UCSD-AML1 (cell line): ENCODE data around the gene MYH2.
"Not testable (repeated sequence)": the region's sequence is repeated elsewhere in the genome, so short reads cannot be mapped to it uniquely, and the experiment has no call there.

ENCODE experiments used
- DNase-seq: peaks from one replicate; lab custom pipeline; 2025; ENCODE audit not compliant: unreplicated experiment; lab: John Stamatoyannopoulos, UW

Gene MYH2

DNA sequence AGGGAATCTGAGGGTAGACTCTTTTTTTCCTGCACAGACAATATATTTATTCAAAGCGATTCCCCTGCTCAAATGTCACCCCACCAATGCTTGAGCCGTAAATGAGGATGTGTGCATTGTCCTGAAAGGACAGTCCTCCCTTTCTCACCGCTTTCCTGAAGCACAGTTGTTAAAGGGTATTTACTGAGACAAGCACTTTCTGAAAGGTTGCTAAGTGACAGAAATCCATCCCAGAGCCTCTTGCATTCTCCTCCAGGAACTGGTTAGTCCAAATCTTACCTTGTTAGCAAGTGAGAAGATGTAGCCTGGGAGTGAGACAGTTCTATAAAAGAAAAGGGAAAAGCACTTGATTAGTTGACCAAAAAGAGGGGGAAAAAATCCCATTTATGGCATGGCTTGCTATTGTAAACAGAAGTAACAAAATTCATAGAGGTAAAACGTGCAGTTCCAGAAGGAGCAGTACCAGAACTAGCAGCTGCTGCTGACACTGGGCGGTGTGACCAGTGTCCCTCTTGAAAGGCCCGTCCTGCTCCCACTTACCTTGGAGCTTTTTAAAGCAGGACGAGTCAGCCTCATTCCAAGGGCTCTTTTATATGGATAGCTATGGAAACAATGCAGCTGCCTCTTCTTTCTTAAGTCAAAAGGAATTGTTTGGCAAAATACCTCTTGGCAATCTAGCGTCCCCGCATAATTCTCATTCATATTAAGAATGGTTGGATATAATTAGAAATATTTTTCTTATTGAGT lies at the start of gene MYH2:
Gene MYH2 (minus strand): TSS at position 563 of the 747 bp plus-strand sequence. CDS start 1,738 bp downstream, outside the sequence.
- DNase-seq: no peak

DNA sequence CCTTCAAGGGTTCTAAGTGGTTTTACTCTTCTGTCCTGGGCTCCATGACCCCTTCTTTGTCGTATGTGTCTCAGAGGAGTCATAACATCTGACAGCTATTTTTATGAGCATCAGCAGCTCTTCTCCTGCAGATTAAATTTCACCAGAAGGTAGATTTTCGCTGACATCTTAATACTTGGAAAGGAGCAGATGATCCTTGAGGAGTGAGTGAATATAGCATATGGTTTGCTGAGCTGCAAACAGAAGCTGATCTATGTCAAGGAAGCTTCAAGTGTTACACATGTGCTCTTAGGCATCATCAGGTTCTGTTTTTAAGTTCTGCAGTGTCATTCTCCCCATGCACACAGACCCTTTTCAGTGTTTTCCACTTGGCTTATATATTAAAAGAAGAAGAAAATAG lies 49.2 kb upstream of the MYH2 start:
- DNase-seq: no peak

DNA sequence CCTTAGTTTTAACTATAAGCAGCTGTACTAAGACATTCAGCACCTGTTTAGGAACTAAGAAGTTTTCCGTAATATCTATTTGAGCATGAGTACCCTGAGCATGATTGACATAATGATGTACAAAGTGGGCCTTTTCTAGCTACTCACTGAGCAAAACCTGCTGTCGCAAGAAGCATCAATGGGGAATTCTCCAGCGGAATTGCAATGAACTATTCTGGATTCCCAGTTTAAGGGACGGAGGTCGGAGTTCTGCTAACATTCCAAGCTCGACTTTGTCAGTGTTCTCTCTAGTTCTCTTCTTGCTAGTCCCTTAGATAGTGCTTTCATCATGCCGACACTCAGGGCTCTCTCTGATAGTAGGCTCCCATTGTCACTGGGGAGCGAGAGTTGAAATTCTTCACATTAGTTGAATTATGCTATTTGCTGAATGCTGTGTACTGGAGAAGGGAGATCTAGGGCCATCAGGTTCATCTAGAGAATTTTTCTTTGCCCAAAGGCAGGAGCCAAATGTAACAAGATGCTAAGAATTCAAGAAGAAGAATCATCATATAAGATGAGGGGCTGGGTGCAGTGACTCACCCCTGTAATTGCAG lies 40.2 kb upstream of the MYH2 start:
- DNase-seq: no peak

DNA sequence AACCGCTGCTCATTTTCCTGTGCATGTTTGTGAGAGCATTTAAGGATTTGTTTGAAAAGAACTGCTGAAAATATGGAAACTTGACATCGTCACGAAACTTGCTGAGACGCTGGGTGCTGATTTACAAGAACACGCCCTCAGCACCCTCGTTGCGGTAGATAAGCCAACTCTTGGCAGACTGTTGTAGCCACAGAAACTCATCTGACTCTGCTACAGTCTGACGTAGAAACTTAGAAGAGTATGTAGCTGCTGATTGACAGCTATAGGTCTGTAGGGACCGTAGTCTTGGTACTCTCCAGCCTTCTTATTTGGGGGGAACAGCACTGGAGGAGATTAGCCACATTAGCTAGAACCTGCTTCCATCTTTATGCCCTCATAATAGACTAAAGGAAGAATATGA lies 36.1 kb upstream of the MYH2 start:
- DNase-seq: no peak

DNA sequence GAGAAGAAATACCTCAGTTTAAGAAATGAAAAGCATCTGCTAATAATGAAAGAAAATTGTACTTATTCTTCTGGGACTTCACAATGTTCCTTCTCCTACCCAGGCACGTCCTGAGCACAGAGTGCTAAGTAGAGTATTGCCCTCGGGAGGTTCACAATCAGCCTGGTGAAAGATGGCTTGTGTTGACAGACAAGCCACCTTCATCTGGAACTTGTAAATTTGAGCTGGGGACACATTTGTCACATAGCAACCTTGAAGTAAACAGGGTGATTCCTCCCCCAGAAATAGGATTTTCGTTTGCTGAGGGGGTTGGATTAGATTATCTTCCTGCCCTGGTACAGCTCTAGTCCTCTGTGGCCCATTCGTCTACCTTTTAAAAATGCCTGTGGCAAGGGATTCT lies 34.4 kb upstream of the MYH2 start:
- no peak for DNase-seq

DNA sequence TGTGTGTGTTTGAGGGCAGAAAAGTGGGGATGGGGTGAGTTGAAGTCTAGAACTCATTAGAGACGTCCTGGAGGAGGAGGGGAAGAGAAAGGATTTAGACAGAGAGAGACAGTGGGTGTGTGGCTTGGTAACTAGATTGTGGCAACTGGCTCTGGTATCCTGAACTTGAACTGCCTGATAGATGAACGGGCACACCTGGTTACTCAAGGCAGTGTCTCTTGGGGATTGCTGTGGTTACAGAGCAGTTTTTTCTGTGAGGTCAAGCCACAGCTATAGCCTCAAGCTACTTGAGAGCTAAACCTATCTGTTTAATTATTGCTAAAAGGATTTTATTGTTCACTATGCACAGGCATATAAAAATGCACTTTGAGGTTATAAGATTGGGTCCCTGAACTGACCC lies 29.8 kb upstream of the MYH2 start:
- DNase-seq: no peak

DNA sequence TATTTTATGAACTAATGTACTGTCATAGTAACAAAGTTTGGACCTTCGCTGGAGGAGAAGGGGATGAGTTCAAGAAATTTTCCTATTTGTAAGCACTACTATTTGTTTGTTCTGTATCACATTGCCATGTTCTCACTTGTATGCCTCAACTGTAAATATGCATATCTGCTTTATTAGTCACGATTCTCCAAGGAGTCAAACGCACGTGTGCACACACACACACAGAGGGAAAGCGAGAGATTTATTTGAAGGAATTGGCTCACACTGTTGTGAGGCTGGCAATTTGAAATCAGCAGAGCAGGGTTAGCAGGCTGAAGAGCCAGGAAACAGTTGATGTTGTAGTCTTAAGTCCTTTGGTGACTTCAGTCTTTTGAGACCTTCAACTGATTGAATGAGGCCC lies 24.9 kb upstream of the MYH2 start:
- DNase-seq: no peak

DNA sequence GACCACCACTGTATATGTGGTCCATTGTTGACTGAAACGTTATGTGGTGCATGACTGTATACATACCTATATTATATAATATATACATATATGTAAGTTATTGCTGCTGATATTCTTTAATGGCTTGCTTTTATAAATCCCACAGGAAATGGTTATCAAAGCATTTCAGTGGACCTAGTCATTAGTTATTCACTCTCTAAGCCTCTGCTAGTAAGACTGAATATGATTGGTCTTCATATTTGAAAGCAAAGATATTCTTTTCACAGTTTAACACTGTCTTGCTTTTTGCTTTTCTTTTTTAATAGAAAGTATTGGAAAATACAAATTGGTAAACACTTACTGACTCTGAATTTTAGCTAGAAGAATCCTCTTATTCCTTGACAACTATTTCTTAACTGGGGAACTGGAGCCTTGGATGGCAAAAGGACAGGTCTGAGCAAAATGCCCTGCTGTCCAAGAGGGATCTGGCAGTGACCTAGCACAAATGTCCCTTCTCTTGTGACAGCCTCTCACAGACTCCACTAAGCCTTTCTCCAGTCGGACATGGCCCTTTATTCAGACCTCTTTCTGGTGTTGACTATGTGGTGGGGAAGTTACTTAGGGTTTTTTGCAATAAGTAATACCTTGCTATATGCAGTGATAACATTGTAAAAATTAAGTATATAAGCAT lies 14.7 kb upstream of the MYH2 start:
- DNase-seq: no peak

DNA sequence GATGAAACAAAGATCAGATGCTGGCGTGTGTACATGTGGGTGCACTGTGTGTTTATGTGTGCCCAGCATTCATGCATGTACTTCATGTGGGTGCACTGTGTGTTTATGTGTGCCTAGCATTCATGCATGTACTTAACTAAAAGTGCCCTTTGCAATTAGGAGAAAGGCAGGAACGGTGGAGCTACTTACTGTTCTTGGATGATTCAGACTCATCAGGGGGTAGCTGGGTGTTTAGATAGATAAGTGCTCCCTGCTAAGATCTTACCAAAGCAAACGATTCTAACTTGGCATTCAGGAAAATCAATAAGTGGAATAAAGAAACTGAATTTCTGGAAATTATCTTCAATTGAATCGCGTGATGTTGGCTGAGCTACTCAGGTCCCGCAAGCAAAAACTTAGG lies 8.6 kb upstream of the MYH2 start:
- DNase-seq: no peak

DNA sequence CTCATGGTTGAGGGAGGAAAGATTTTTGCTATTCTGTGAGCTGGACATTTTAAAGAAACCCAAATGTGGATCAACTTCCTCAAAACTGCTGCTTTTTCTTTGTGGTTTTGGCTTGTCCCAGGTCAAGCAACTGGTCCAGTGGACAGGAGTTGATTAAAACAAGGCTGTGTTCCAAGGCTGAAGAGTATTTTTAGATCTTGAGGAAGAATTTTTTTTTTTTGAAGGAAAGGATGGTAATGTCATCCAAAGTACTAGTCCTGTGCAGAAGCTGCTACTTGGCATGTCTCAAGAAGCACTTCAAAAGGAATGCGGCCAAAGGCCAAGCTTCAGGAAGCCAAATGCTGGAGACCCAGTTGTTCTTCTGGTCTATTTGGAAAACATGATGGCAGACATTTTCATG lies 8.0 kb upstream of the MYH2 start:
- DNase-seq: no peak

DNA sequence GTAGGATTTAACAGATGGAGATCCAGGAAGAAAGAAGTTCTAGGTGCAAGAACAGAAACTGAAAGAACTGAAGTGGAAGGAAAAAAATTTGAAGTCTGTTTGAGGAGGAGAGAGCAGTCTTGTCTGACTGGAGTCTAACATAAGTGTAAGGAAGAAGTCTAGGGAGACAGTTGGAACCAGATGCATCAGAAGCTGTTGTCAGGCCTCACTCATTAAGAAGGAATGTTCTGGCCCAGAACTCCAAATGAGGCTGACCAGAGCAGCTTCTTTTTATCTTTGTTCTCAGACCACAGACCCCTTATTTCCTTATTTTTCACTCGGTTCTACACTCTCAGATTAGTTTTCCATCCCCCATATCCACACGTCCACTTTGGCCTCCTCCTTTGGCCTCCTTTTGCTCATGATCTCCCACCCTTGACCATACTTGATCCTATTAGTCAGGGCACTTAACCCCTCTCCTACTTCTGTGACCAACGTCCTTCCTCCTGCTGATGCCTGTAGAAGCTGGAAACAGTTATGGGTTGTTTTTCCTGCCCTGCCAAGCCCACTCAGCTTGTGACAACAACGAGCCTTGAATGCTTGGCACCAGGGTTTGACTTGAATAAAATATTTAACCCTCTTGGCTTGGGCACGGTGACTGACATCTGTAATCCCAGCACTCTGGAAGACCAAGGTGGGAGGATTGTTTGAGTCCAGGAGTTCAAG lies 7.0 kb upstream of the MYH2 start:
- DNase-seq: no peak

DNA sequence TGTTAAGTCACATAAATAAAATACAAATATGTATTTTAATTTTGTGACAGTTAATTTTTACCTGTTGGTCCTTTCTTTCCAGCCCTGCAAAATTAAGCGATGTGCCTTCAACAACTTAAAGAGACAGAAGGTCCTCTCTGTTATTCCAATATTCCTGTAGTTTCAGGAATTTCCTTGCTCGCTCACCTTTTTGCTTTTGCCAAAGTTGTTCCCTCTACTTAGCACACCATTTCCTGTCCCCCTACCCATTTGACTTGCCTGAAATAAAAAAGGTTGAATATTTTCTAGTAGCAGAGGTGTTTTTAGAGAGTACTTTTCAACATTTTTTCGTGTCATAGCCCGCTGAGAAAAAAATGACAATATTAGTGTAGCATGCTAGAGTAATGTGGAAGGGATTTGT lies 556 bp upstream of the MYH2 start:
- no peak for DNase-seq

DNA sequence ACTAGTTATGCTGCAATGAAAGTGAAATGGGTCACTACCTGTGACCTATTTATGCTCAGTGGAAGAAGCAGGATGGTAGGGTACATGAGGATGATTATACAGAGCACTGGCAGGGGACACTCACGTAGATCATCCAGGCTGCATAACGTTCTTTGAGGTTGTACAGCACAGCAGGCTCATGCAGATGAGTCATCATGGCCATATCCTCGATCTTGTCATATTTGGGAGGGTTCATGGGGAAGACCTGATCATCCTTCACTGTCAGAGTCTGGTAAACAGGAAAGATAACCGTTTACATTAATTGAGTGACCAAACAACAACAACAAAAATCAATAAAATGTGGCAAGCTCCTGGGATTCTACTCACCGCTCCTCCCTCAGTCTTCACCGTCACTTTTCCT lies 2.1 kb downstream of the MYH2 start:
- DNase-seq: no peak

DNA sequence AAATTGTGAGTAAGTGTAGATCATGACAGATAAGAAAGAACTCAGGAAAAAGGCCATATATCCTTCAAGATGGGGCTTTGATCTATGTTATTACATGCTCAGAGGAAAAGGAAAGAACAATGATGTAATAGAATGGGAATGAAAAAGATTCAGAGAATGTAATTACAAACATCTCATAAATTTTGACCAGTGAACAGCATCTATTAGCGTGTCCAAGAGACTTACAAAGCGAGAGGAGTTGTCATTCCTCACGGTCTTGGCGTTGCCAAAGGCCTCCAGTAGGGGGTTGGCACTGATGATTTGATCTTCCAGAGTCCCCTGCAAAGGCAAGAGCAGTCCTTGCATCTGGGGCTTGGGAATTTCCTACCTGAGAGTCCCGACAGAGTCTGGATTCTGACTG lies 6.0 kb downstream of the MYH2 start:
- not testable (repeated sequence) for DNase-seq

DNA sequence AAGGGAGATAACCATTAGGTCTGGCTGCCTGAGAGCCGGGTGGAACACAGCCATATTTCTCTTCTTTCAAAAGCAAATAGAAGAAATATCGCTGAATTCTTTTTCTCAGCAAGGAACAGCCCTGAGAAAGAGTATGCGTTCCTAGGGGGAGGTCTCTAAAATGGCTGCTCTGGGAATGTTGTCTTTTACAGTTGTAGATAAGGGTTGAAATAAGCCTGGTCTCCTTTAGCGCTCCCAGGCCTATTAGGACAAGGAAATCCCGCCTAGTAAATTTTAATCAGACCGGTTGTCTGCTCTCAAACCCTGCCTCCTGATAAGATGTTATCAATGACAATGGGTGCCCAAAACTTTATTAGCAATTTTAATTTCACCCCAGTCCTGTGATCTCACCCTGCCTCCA lies 8.3 kb downstream of the MYH2 start:
- not testable (repeated sequence) for DNase-seq

DNA sequence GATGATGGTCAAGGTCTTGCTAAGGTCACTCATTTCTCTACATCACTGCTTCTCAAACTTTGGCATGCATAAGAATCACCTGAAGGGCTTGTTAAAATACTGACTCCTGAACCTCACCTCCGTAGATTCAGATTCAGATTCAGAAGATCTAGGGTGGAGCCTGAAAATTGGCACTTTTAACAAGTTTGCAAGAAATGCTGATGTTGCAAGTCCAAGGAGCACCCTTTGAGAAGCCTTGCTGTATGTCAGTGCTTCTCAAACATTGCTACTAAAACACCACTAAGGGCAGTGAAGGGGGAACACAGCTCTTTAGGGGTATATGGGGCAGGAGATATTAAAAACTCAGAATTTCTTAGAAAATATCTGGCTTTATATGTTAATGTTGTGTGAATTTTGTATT lies 17.4 kb downstream of the MYH2 start:
- DNase-seq: no peak

DNA sequence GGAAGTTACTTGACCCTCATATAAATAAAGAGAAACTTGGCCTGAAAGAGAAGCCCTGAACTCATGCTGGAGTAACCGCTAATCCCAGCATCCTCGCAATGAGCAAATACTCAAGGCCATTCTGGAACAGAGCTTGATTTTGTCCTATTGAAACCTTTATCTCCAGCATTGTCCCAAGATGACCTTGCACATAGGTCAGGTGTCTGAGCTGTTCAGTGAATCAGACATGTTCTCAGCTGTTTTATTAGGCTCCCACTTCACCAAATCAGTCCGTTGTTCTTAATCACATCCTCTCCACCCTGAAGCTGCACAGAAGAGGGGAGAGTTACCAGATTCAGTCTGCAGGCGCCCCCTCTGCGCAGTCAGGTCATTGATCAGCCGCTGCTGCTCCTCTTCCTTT lies 22.0 kb downstream of the MYH2 start:
- DNase-seq: no peak

DNA sequence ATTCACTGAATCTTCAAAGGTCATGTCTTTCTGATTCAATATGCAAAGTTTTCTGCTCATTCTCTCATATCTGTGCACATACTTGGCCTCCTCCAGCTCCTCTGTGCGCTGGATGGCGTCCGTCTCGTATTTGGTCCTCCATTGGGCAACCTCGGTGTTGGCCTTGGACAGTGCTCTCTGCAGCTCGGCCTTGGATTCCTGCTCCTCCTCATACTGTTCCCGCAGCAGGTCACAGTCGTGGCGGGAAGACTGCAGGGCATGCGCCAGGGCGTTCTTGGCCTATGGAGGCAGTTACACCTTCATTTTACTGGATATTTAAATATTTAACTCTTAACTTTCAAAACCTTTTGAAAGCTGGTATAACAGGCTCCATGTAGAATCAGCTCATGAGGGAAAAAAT lies 22.9 kb downstream of the MYH2 start:
- DNase-seq: no peak

DNA sequence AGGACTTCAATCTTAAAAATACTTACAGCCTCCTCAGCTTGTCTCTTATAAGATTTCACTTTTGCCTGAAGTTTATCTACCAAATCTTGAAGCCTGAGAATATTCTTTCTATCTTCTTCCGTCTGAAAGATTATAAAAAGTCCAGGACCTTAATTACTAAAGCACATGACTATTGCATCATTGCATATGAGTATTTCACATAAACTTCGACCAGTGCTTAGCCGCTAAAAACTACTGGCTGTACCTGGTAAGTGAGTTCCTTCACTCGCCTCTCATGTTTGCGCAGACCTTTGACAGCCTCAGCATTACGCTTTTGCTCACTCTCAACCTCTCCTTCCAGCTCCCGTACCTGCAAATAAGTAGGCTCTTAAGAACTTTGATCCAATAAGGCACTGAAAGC lies 26.4 kb downstream of the MYH2 start:
- no peak for DNase-seq

DNA sequence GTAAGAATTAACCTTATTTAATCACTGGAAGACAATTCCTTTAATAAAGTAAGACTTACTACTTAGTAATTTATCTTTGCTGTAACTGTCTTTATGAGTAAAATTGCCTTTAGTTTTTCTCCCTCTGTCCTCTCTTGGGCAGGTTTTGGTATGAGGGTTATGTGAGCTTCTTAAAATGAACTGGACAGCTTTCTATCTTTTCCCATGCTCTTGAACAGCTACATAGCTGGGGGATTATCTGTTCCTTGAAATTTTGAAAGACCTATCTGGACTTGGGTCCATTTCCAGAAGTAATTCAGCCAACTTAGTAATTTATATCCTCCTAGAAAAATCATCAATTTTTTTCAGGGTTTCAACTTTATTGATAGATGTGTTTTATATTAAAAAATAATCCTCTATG lies 27.5 kb downstream of the MYH2 start:
- no peak for DNase-seq

DNA sequence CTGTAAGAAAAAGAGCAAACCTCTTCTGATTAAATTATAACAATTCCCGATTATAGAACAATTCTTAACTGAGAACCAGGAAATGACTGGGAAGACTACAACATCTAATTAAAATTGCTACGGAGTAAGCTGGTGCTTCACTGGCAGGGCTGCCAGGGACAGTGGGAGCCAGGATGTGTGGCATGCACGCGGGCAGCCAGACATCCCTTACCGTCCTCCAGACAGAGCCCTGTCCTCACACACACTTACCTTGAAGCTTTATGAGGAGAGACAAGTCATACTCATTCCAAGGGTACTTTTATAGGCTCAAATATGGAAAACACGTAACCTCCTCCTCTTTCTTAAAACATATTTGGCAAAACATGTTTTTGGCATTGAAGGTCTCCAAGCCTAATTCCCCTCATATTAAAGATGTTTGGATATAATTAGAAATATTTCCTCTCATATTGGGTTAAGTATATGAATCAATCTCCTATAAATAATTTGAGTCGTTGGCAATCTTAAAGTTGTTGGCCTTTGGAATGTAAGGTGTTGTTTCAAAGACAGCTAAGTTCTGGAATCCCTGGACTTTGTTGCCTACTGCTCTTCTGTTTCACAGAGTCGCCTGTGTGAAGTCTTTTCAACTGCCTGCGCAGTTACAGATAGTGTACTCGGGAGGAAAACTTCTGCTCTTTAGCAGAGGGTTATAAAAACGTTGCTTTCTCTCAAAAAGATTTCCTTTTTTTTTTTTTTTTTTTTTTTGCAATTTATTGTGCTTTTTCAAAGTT lies 31.0 kb downstream of the MYH2 start, which contains the start of gene MYH1:
Gene MYH1 (minus strand): TSS at position 272 of the 767 bp plus-strand sequence. CDS start 1,900 bp downstream, outside the sequence.
- no peak for DNase-seq
